Measurements from ENCODE around the gene CEACAM18. TPM values are rescaled to one million over a fixed set of nuclear protein-coding genes. Genes with fewer than 3 reads are reported as not detected.

CEACAM18 gene
- polyA plus RNA-seq, 4 donors = 0.10 to 5.8 (median 1.9) TPM

- no peaks in the 10 kb centered on the region for H3K27me3 ChIP-seq (ENCODE audit: control insufficient read depth in 3 of 3, insufficient read depth in 3 of 3, low read length in 3 of 3)
- no peak for FAIRE-seq
Observed at GRCh38 chr19:51539821-51540366, 61.6 kb downstream of the CEACAM18 start.

More at GRCh38 chr19:51539821-51540366, 61.6 kb downstream of the CEACAM18 start:
- Histone ChIP-seq H3K4me1 (ENCODE audit: control insufficient read depth in 3 of 3, insufficient read depth in 2 of 3, low read depth in 1 of 3, low read length in 2 of 3) (no peaks in the 10 kb centered on the region), H3K9me3 (ENCODE audit: control insufficient read depth in 2 of 2, insufficient read depth in 1 of 2, low read depth in 1 of 2, low read length in 1 of 2) (no peaks in the 10 kb centered on the region), H3K36me3 (ENCODE audit: control insufficient read depth in 3 of 3, insufficient read depth in 2 of 3, low read depth in 1 of 3, low read length in 3 of 3) (no peaks in the 10 kb centered on the region), H3K4me3 (ENCODE audit: low read depth in 1 of 3, low read length in 3 of 3) (no peak overlapping the region), H3K27ac (ENCODE audit: low read depth in 1 of 3, low read length in 2 of 3) (no peak overlapping the region)
- no peak for DNase-seq
- 83 to 92% (median 92%) methylated on average over 4 of the region's 4 CpGs for WGBS, 3 donors

Other genes with a start within 250 kb of the CEACAM18 start
- gene SIGLECL1, start 227.5 kb upstream of the CEACAM18 start, polyA plus RNA-seq = not detected
- gene IGLON5, start 166.9 kb upstream of the CEACAM18 start, polyA plus RNA-seq = 1 to 10 TPM in 2 of 4 donors, not detected in 2; 1.1 to 1.3 TPM
- 1 to 10 TPM; 1.4 to 6.0 (median 2.4) TPM for gene VSIG10L, start 136.4 kb upstream of the CEACAM18 start, polyA plus RNA-seq
- gene ETFB, start 112.2 kb upstream of the CEACAM18 start, polyA plus RNA-seq = 100 to 1,000 TPM; 178 to 412 (median 249) TPM
- gene CLDND2, start 109.5 kb upstream of the CEACAM18 start, polyA plus RNA-seq = 1 to 10 TPM in 2 of 4 donors, under 1 TPM in 1, not detected in 1; 0.25 to 4.1 (median 2.0) TPM
- 1 to 10 TPM; 3.6 to 6.7 (median 5.5) TPM for gene NKG7, start 105.9 kb upstream of the CEACAM18 start, polyA plus RNA-seq
- gene LIM2, start 90.6 kb upstream of the CEACAM18 start, polyA plus RNA-seq = under 1 TPM in 1 of 4 donors, not detected in 3; 0.04 TPM
- 1 to 10 TPM in 1 of 4 donors, not detected in 3; 3.5 TPM for gene C19orf84, start 87.9 kb upstream of the CEACAM18 start, polyA plus RNA-seq
- 1 to 10 TPM; 1.3 to 10.0 (median 2.2) TPM for gene SIGLEC10, start 60.9 kb upstream of the CEACAM18 start, polyA plus RNA-seq
- gene SIGLEC8, start 20.1 kb upstream of the CEACAM18 start, polyA plus RNA-seq = 1 to 10 TPM in 1 of 4 donors, under 1 TPM in 2, not detected in 1; 0.22 to 1.1 (median 0.59) TPM
- 1 to 10 TPM in 2 of 4 donors, under 1 TPM in 1, not detected in 1; 0.33 to 5.7 (median 2.0) TPM for gene SIGLEC12, start 23.3 kb downstream of the CEACAM18 start, polyA plus RNA-seq
- under 1 TPM in 2 of 4 donors, not detected in 2; 0.09 to 0.76 TPM for gene SIGLEC6, start 53.1 kb downstream of the CEACAM18 start, polyA plus RNA-seq
- gene ZNF175, start 92.7 kb downstream of the CEACAM18 start, polyA plus RNA-seq = 1 to 10 TPM; 1.6 to 8.9 (median 2.2) TPM
- under 1 TPM in 1 of 4 donors, not detected in 3; 0.06 TPM for gene SIGLEC5, start 151.9 kb downstream of the CEACAM18 start, polyA plus RNA-seq
- gene SIGLEC14, start 168.3 kb downstream of the CEACAM18 start, polyA plus RNA-seq = 1 to 10 TPM in 2 of 4 donors, not detected in 2; 1.3 to 2.3 TPM
- 1 to 10 TPM in 2 of 4 donors, not detected in 2; 4.1 to 6.6 TPM for gene SPACA6, start 214.8 kb downstream of the CEACAM18 start, polyA plus RNA-seq
- gene HAS1, start 245.5 kb downstream of the CEACAM18 start, polyA plus RNA-seq = 1 to 10 TPM in 1 of 4 donors, not detected in 3; 1.1 TPM

Measured in small intestine (tissue), 7 donors.